GM12875 (cell line): ENCODE measurements around the gene CDHR1.
"Not testable (repeated sequence)": the region's sequence is repeated elsewhere in the genome, so short reads cannot be mapped to it uniquely, and the experiment has no call there.

Source experiments
- H3K4me3 ChIP-seq: one replicate; pipeline ENCODE4 v1.5.1; 2011; ENCODE audit warnings: low read depth, low read length, control low read depth
- CTCF ChIP-seq: IDR thresholded peaks from 2 replicates; pipeline ENCODE4 v1.5.1; 2011; ENCODE audit warnings: low read depth, mild to moderate bottlenecking, control low read depth, inconsistent platforms, low read length, moderate library complexity, borderline replicate concordance; ENCODE audit not compliant: insufficient read depth

The CDHR1 gene

GRCh38 chr10:84176836-84177474, 17.4 kb upstream of the CDHR1 start:
- no peak for TF ChIP-seq CTCF
- no peak overlapping the region for H3K4me3 ChIP-seq

- no peak overlapping the region for H3K4me3 ChIP-seq
- no peak for TF ChIP-seq CTCF
These were observed 16.7 kb upstream of the CDHR1 start for GRCh38 chr10:84177541-84178141.

GRCh38 chr10:84178160-84178609, 16.2 kb upstream of the CDHR1 start:
- H3K4me3 ChIP-seq = no peak overlapping the region
- no peak for TF ChIP-seq CTCF

GRCh38 chr10:84179059-84179710, 15.2 kb upstream of the CDHR1 start:
- no peak overlapping the region for H3K4me3 ChIP-seq
- TF ChIP-seq CTCF = no peak

- not testable (repeated sequence) for H3K4me3 ChIP-seq
These were observed 14.0 kb upstream of the CDHR1 start for GRCh38 chr10:84180386-84180785.

- no peak overlapping the region for H3K4me3 ChIP-seq
- no peak for TF ChIP-seq CTCF
These were observed 12.7 kb upstream of the CDHR1 start for GRCh38 chr10:84181631-84182030.

GRCh38 chr10:84184517-84184916, 9.8 kb upstream of the CDHR1 start:
- no peak overlapping the region for H3K4me3 ChIP-seq
- no peak for TF ChIP-seq CTCF
